HL-60 (cell line): ENCODE data around the gene AIM2.

Experiments used
- POLR2AphosphoS5 ChIP-seq: IDR thresholded peaks from 2 replicates; pipeline ENCODE4 v1.6.1; 2012; ENCODE audit warnings: low read depth
- TF ChIP-seq, protein P1 (sequence below): IDR thresholded peaks from one replicate; pipeline ENCODE4 v1.5.1; 2011; ENCODE audit warnings: low read length, control low read depth, inconsistent platforms; ENCODE audit not compliant: insufficient read depth
- TF ChIP-seq, protein P2 (sequence below): IDR thresholded peaks from 2 replicates; pipeline ENCODE4 v1.6.1; 2012; ENCODE audit warnings: low read depth; ENCODE audit not compliant: insufficient replicate concordance

DNA sequence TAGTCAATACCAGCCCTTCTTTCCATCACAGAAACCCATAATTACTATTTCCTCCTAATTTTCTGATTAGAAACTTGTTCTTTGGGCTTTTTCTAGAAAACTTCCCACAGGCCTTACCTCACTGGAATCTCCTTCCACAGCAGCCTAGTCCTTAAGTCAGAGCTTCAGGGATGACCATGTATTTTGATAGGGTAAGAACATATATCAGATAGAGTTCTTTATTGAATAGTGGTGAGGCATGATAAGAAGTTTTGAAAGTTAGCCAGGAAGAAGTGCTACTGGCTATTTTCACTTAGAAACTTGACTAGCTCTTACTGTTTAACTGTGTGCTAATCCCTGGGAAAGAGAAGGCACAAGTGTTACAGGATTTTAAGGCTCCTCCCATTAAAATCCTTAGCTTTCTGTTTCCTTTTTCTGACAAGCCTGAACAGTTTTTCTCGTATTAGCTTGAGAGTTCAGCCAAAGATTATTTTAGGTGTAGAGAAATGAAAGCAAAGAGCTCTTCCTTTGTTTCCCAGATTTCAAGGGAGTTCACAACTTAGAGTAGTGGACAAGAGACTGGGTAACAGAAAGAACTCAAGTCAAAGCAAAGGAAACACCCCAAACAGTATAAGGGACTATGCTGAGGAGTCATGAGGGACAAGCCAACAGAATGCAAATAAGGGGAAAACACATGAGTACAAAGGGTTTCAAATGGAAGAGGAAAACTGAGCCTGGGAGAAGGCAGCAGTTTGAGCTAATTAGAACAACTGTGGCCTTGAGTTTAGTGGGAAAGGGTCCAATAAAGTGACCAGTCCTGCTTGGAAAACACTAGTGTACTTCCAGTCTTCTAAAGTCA, 37.2 kb upstream of the AIM2 start:
- TF ChIP-seq, protein P1, sequence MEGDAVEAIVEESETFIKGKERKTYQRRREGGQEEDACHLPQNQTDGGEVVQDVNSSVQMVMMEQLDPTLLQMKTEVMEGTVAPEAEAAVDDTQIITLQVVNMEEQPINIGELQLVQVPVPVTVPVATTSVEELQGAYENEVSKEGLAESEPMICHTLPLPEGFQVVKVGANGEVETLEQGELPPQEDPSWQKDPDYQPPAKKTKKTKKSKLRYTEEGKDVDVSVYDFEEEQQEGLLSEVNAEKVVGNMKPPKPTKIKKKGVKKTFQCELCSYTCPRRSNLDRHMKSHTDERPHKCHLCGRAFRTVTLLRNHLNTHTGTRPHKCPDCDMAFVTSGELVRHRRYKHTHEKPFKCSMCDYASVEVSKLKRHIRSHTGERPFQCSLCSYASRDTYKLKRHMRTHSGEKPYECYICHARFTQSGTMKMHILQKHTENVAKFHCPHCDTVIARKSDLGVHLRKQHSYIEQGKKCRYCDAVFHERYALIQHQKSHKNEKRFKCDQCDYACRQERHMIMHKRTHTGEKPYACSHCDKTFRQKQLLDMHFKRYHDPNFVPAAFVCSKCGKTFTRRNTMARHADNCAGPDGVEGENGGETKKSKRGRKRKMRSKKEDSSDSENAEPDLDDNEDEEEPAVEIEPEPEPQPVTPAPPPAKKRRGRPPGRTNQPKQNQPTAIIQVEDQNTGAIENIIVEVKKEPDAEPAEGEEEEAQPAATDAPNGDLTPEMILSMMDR = no peak
- TF ChIP-seq POLR2AphosphoS5 = no peak
- TF ChIP-seq, protein P2, sequence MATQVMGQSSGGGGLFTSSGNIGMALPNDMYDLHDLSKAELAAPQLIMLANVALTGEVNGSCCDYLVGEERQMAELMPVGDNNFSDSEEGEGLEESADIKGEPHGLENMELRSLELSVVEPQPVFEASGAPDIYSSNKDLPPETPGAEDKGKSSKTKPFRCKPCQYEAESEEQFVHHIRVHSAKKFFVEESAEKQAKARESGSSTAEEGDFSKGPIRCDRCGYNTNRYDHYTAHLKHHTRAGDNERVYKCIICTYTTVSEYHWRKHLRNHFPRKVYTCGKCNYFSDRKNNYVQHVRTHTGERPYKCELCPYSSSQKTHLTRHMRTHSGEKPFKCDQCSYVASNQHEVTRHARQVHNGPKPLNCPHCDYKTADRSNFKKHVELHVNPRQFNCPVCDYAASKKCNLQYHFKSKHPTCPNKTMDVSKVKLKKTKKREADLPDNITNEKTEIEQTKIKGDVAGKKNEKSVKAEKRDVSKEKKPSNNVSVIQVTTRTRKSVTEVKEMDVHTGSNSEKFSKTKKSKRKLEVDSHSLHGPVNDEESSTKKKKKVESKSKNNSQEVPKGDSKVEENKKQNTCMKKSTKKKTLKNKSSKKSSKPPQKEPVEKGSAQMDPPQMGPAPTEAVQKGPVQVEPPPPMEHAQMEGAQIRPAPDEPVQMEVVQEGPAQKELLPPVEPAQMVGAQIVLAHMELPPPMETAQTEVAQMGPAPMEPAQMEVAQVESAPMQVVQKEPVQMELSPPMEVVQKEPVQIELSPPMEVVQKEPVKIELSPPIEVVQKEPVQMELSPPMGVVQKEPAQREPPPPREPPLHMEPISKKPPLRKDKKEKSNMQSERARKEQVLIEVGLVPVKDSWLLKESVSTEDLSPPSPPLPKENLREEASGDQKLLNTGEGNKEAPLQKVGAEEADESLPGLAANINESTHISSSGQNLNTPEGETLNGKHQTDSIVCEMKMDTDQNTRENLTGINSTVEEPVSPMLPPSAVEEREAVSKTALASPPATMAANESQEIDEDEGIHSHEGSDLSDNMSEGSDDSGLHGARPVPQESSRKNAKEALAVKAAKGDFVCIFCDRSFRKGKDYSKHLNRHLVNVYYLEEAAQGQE = no peak
